SU-DHL-6 (cell line): ENCODE results near the gene SREBF1.

Experiments used
- CTCF ChIP-seq: fragments of 200-600 bp; sonication (generic); IDR thresholded peaks from one replicate; pipeline ENCODE4 v1.5.1; 2017; ENCODE audit warnings: antibody characterized with exemption, mild to moderate bottlenecking, low read length, moderate library complexity; ENCODE audit not compliant: insufficient read depth, poor library complexity, severe bottlenecking
- EZH2phosphoT487 ChIP-seq: fragments of 200-600 bp; sonication (generic), shearing (Covaris generic); conservative IDR thresholded peaks from 2 replicates; pipeline ENCODE4 v1.6.1; 2018; ENCODE audit warnings: mild to moderate bottlenecking, antibody characterized with exemption, low read length, moderate library complexity, mixed read lengths

- TF ChIP-seq CTCF (no peak), EZH2phosphoT487 (no peak)
Measured at GRCh38 chr17:17778308-17779014, 58.3 kb downstream of the SREBF1 start.
